Osteoblast (primary cell): Measurements from ENCODE around the gene GLOD5. TPM values are rescaled to one million over a fixed set of nuclear protein-coding genes. Genes with fewer than 3 reads are reported as not detected.
"Not testable (repeated sequence)": the region's sequence is repeated elsewhere in the genome, so short reads cannot be mapped to it uniquely, and the experiment has no call there.

Source experiments
- DNase-seq: peaks from one replicate; pipeline ENCODE4 v3.0.0; 2011; ENCODE audit warnings: low spot score, mixed read lengths; ENCODE audit not compliant: insufficient read length; ENCODE audit errors: missing footprints
- H2AFZ ChIP-seq: 2 replicates; pipeline ENCODE4 v1.6.0; 2011; ENCODE audit warnings: mild to moderate bottlenecking, low read length
- H3K27ac ChIP-seq: 2 replicates; pipeline ENCODE4 v1.5.1; 2011; ENCODE audit warnings: mild to moderate bottlenecking, low read depth, low read length, moderate library complexity
- H3K27me3 ChIP-seq: 2 replicates; pipeline ENCODE4 v1.6.0; 2012; ENCODE audit warnings: mild to moderate bottlenecking, control low read depth, inconsistent platforms, low read length, moderate library complexity; ENCODE audit not compliant: insufficient read depth
- H3K36me3 ChIP-seq: 2 replicates; pipeline ENCODE4 v1.5.1; 2011; ENCODE audit warnings: mild to moderate bottlenecking, low read length, control low read depth, moderate library complexity; ENCODE audit not compliant: insufficient read depth
- H3K4me1 ChIP-seq: 2 replicates; pipeline ENCODE4 v1.5.1; 2011; ENCODE audit warnings: mild to moderate bottlenecking, low read length, control low read depth, moderate library complexity; ENCODE audit not compliant: insufficient read depth
- H3K4me2 ChIP-seq: 2 replicates; pipeline ENCODE4 v1.6.0; 2011; ENCODE audit warnings: mild to moderate bottlenecking, low read length; ENCODE audit not compliant: insufficient read depth
- H3K4me3 ChIP-seq: fragments of 200-600 bp; sonication (generic); 3 replicates; pipeline ENCODE4 v1.5.1; 2012; ENCODE audit warnings: mild to moderate bottlenecking, low read length, inconsistent platforms; ENCODE audit not compliant: insufficient read depth
- H3K79me2 ChIP-seq: 2 replicates; pipeline ENCODE4 v1.6.0; 2012; ENCODE audit warnings: mild to moderate bottlenecking, low read length, control low read depth, inconsistent platforms; ENCODE audit not compliant: insufficient read depth
- H3K9me3 ChIP-seq: 2 replicates; pipeline ENCODE4 v1.5.1; 2011; ENCODE audit warnings: low read depth, low read length, control low read depth
- H4K20me1 ChIP-seq: 2 replicates; pipeline ENCODE4 v1.6.0; 2012; ENCODE audit warnings: mild to moderate bottlenecking, low read length, control low read depth; ENCODE audit not compliant: insufficient read depth
- CTCF ChIP-seq: IDR thresholded peaks from 2 replicates; pipeline ENCODE4 v1.5.1; 2011; ENCODE audit warnings: mild to moderate bottlenecking, low read depth, low read length, moderate library complexity; ENCODE audit errors: extremely low read depth
- small RNA-seq: library from RNA; depleted of rRNA; stranded (forward); fragments of <200 nt; gene quantifications from one replicate; pipeline ENCODE3, GENCODE V24; 2012
- total RNA-seq: library from RNA; depleted of rRNA; stranded (reverse); fragments of >200 nt; gene quantifications from 2 replicates; pipeline ENCODE4 v1.2.3, GENCODE V29; 2012

GLOD5 gene
- total RNA-seq, 1 donor = not detected

GRCh38 chrX:48818098-48818497 lies 56.6 kb downstream of the GLOD5 start:
- peaks cover 4% of the 10 kb centered on the region for H3K36me3 ChIP-seq
- no peak overlapping the region for H3K4me2 ChIP-seq
- H3K79me2 ChIP-seq = no peaks in the 10 kb centered on the region
- H2AFZ ChIP-seq = no peak overlapping the region
- H3K27ac ChIP-seq = no peak overlapping the region
- H4K20me1 ChIP-seq = no peaks in the 10 kb centered on the region
- H3K9me3 ChIP-seq = no peaks in the 10 kb centered on the region
- H3K27me3 ChIP-seq = no peaks in the 10 kb centered on the region
- no peak for TF ChIP-seq CTCF
- no peak overlapping the region for H3K4me3 ChIP-seq
- no peak for DNase-seq
- H3K4me1 ChIP-seq = no peaks in the 10 kb centered on the region

DNA sequence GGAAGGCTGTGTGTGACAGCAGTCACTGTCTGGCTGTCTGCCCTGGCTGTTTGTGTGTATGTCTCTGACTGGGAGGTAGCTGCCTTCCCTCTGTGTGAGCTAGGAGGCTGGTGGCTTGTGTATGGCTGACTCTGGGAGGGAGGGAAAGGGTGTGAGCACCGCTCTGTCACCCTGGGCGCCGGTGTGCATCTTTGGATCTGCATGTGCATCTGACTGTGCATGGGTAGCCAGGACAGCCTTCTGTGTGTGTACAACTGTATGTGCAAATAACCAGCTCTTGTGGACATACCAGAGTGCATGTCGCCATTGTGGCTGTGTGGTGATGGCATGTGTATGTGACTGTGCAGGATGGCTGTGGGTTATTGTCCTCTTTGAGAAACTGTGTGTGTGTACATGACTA lies 57.3 kb downstream of the GLOD5 start:
- Histone ChIP-seq H3K36me3 (peaks cover 4% of the 10 kb centered on the region), H3K79me2 (no peaks in the 10 kb centered on the region), H4K20me1 (no peaks in the 10 kb centered on the region), H3K27ac (no peak overlapping the region), H3K4me1 (no peaks in the 10 kb centered on the region), H3K27me3 (no peaks in the 10 kb centered on the region), H2AFZ (no peak overlapping the region), H3K9me3 (no peaks in the 10 kb centered on the region), H3K4me2 (no peak overlapping the region), H3K4me3 (no peak overlapping the region)
- TF ChIP-seq CTCF = no peak
- peak; percentile 46 for DNase-seq

- DNase-seq = peak; percentile 32
Observed at GRCh38 chrX:48819394-48819793, 57.8 kb downstream of the GLOD5 start.

GRCh38 chrX:48823053-48823452 lies 61.5 kb downstream of the GLOD5 start:
- H3K9me3 ChIP-seq = no peaks in the 10 kb centered on the region
- H2AFZ ChIP-seq = no peak overlapping the region
- no peaks in the 10 kb centered on the region for H4K20me1 ChIP-seq
- no peak for TF ChIP-seq CTCF
- H3K4me3 ChIP-seq = no peak overlapping the region
- DNase-seq = peak; percentile 43
- H3K4me2 ChIP-seq = no peak overlapping the region
- H3K79me2 ChIP-seq = no peaks in the 10 kb centered on the region
- H3K4me1 ChIP-seq = no peaks in the 10 kb centered on the region
- peaks cover 4% of the 10 kb centered on the region for H3K36me3 ChIP-seq
- no peak overlapping the region for H3K27ac ChIP-seq
- H3K27me3 ChIP-seq = no peaks in the 10 kb centered on the region

More at GRCh38 chrX:48819394-48819793, 57.8 kb downstream of the GLOD5 start:
- H3K9me3 ChIP-seq, H3K27me3 ChIP-seq, H2AFZ ChIP-seq, H3K27ac ChIP-seq, H3K4me1 ChIP-seq, H3K79me2 ChIP-seq, H4K20me1 ChIP-seq, H3K4me2 ChIP-seq, H3K4me3 ChIP-seq, H3K36me3 ChIP-seq: not testable (repeated sequence)

Small RNA genes within 50 kb of the gene (small RNA-seq; reads per million reads assigned to genes)
- not detected for gene RNU6-1056P
- not detected for gene RNU6-29P

Other genes with a start within 250 kb of the GLOD5 start
- 45.6 and 64.8 TPM in 2 replicates for gene EBP, start 239.9 kb upstream of the GLOD5 start, total RNA-seq
- gene TBC1D25, start 222.0 kb upstream of the GLOD5 start, total RNA-seq = 8.8 and 10.1 TPM in 2 replicates
- 441 and 527 TPM in 2 replicates for gene RBM3, start 187.3 kb upstream of the GLOD5 start, total RNA-seq
- 78.1 and 88.7 TPM in 2 replicates for gene WDR13, start 164.3 kb upstream of the GLOD5 start, total RNA-seq
- gene WAS, start 77.9 kb upstream of the GLOD5 start, total RNA-seq = 0.36 TPM in 1 of 2 replicates, not detected in the other
- 2.5 and 2.7 TPM in 2 replicates for gene SUV39H1, start 65.0 kb upstream of the GLOD5 start, total RNA-seq
- gene GATA1, start 24.8 kb downstream of the GLOD5 start, total RNA-seq = not detected in 2 replicates
- 30.1 and 30.4 TPM in 2 replicates for gene HDAC6, start 40.3 kb downstream of the GLOD5 start, total RNA-seq
- not detected in 2 replicates for gene ERAS, start 64.8 kb downstream of the GLOD5 start, total RNA-seq
- gene PCSK1N, start 73.9 kb downstream of the GLOD5 start, total RNA-seq = not detected in 2 replicates
- 20.6 and 24.2 TPM in 2 replicates for gene TIMM17B, start 136.0 kb downstream of the GLOD5 start, total RNA-seq
- 32.9 and 33.6 TPM in 2 replicates for gene PQBP1, start 136.2 kb downstream of the GLOD5 start, total RNA-seq
- 15.3 and 15.6 TPM in 2 replicates for gene SLC35A2, start 149.9 kb downstream of the GLOD5 start, total RNA-seq
- gene PIM2, start 157.3 kb downstream of the GLOD5 start, total RNA-seq = 4.3 and 4.7 TPM in 2 replicates
- 31.2 and 33.7 TPM in 2 replicates for gene OTUD5, start 195.9 kb downstream of the GLOD5 start, total RNA-seq
- 0.29 and 0.36 TPM in 2 replicates for gene KCND1, start 210.1 kb downstream of the GLOD5 start, total RNA-seq
- 14.4 and 15.6 TPM in 2 replicates for gene GRIPAP1, start 240.5 kb downstream of the GLOD5 start, total RNA-seq